ENCODE data around the gene SRRT.

- TF ChIP-seq CTCF (IDR thresholded peaks at IDR 0.05) (no peak), EZH2 (IDR thresholded peaks at IDR 0.05; ENCODE audit: borderline replicate concordance, insufficient read depth, low read depth, low read length, poor library complexity, severe bottlenecking) (no peak)
Measured at GRCh38 chr7:100854146-100854895, 20.6 kb upstream of the SRRT start.
